Measurements from ENCODE around the gene CRIP3.
A peak's percentile ranks its signal among the peaks of the same experiment; 100 is the strongest.

CRIP3 gene

GRCh38 chr6:43271103-43271815, 37.4 kb downstream of the CRIP3 start:
- ATAC-seq: no peak

GRCh38 chr6:43269273-43270007, 39.2 kb downstream of the CRIP3 start:
- ATAC-seq: peak; percentile 54 to 68

GRCh38 chr6:43268782-43269272, 39.8 kb downstream of the CRIP3 start:
- no peak for ATAC-seq

GRCh38 chr6:43268355-43268700, 40.3 kb downstream of the CRIP3 start:
- no peak for ATAC-seq

- no peak for ATAC-seq
Observed at GRCh38 chr6:43267619-43268354, 40.8 kb downstream of the CRIP3 start.

- no peak for ATAC-seq
Observed at GRCh38 chr6:43265564-43265963, 43.1 kb downstream of the CRIP3 start.

- ATAC-seq: no peak
Observed at GRCh38 chr6:43264599-43265145, 44.0 kb downstream of the CRIP3 start.

GRCh38 chr6:43263314-43264178, 45.1 kb downstream of the CRIP3 start:
- peak; percentile 90 to 95 for ATAC-seq

GRCh38 chr6:43262780-43263313, 45.8 kb downstream of the CRIP3 start:
- ATAC-seq: no peak

- ATAC-seq: no peak
Observed at GRCh38 chr6:43262000-43262779, 46.4 kb downstream of the CRIP3 start.

- no peak for ATAC-seq
Observed at GRCh38 chr6:43261198-43261597, 47.4 kb downstream of the CRIP3 start.

GRCh38 chr6:43260791-43261190, 47.8 kb downstream of the CRIP3 start:
- ATAC-seq: no peak

GRCh38 chr6:43258807-43259686, 49.6 kb downstream of the CRIP3 start:
- no peak for ATAC-seq

GRCh38 chr6:43258180-43258579, 50.4 kb downstream of the CRIP3 start:
- no peak for ATAC-seq

- ATAC-seq: peak; percentile 43 to 47
Observed at GRCh38 chr6:43257367-43258145, 51.1 kb downstream of the CRIP3 start.

GRCh38 chr6:43256670-43257366, 51.8 kb downstream of the CRIP3 start:
- no peak for ATAC-seq

Measured in activated CD4-positive, CD25-positive, alpha-beta regulatory T cell treated with anti-CD3 and anti-CD28 coated beads, Interleukin-2, amount 50 U/mL, for 24 hours (primary cell).